T47D (cell line): Measurements from ENCODE around the gene NAT9.

Experiments used
- DNase-seq, 2 experiments: peaks; one replicate each; pipeline versions ENCODE4 v3.0.0 to v3.0.0-alpha.2; 2011 to 2012; ENCODE audit warnings: low read depth in 1 of 2, low spot score in 1 of 2
- JUND ChIP-seq: IDR thresholded peaks from 2 replicates; pipeline ENCODE4 v1.6.1; 2012; ENCODE audit warnings: low read depth
- in situ Hi-C: cut with HindIII; loops from 2 replicates; pipeline ENCODE4 v1.10.0; 2016; ENCODE audit warnings: low sequenced_read_pairs, low pct_unique_long_range_greater_than_20kb

Gene NAT9, protein sequence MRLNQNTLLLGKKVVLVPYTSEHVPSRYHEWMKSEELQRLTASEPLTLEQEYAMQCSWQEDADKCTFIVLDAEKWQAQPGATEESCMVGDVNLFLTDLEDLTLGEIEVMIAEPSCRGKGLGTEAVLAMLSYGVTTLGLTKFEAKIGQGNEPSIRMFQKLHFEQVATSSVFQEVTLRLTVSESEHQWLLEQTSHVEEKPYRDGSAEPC

GRCh38 chr17:74776044-74776962 is at the start of gene NAT9:
Gene NAT9 (minus strand): TSS chr17:74776345. CDS start chr17:74775698, 647 bp downstream.
- no peak for TF ChIP-seq JUND
- DNase-seq = peak; percentile 98 to 99
- in situ Hi-C loops = no loop called here

DNA sequence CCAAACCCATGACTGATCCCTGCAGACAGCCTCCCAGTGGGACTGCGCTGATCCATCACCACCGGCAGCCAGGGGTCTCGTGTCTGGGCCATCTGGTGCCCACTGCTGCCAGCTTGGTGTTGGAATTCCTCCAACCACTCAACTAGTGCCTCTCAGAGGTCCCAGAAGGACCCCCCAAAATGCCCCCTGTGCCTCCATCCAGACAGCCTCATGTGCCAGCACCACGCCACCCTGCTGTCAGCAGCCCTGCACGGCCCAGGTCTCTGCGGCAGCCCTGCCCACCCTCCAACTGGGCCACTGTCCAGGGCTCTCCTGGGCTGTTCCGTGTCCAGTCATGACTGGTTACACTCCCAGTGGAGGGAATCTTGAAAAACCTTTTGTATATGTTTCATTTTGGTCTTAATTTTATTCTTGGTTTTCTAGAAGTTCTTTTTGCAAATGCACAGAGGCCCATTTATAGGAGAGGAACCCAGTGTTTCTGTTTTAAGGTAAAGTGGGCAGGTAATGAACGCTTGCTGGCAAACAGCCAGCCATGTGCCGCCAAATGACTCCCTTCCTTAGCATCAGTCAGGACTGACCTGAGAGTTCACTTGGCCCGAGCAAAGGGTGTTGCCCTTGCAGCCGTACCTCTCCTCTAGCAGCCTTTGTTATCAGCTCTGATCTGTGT is 48.9 kb upstream of the NAT9 start:
- in situ Hi-C loops = no loop called here
- DNase-seq = no peak
- no peak for TF ChIP-seq JUND

GRCh38 chr17:74822939-74823367 is 46.8 kb upstream of the NAT9 start:
- no peak for TF ChIP-seq JUND
- no peak for DNase-seq
- in situ Hi-C loops = no loop called here

GRCh38 chr17:74822335-74822938 is 46.3 kb upstream of the NAT9 start:
- TF ChIP-seq JUND = no peak
- no peak for DNase-seq
- in situ Hi-C loops = no loop called here

DNA sequence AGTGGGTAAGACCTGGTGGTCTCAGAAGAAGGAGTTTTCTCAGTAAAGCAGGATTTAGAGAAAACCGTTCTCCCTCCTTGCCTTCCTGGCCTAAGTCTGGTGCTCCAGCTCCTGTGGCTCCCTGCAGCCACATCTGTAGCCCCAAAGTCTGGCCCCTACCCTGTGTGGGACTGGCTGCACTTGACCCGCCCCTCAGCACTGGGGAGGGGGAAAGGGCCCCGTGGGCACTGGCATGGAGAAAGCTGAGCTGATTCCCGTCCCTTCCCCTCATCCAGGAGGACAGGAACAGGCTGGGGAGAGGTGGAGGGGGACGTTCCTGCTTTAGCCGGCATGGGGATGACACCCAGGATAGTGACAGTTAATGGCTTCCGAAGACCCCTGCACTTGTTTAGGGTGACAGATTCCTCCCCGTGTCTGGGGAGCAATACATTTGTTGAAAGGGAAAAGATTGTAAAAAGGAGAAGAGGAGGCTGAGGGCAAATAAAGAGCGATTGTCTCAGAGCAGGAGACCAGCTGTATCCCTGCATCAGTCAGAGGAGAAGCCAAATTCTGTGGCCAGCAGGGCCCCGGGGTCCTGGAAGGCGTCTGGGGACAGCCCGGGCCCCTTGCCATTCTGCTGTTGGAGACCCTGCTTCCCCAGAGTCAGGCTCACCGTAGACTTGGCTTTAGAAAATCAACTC is 45.6 kb upstream of the NAT9 start:
- no peak for TF ChIP-seq JUND
- in situ Hi-C loops = no loop called here
- DNase-seq = no peak

DNA sequence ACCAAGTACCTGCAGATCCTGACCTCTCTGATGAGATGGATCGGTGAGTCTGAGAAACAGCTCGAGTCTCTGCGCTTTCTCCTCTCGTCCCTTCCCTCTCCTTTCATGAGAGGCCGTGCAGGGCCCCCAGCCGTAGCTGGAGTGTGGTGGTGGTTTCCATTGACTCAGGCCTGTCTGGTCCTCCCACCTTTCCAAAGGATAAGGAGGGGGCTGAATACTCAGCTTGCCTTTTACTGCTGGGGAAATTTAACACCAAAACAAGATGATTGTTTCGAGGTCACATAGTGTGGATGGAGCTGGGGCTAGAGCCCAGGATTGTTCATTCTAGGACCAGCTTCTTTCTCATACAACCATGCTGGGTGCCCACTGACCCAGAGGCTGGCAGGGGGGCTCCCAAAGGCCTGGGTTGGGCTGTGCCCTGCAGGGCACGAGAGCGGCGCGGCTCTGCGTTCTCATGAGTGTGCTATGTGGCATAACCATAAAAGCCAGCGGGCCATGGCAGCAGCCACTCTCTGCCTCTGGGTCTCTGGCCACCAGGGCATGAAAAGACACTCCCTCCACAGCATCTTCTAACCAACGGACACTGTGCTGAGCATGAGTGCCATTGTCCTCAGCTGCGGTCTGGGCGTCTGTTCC is 43.8 kb upstream of the NAT9 start:
- in situ Hi-C loops = no loop called here
- TF ChIP-seq JUND = no peak
- DNase-seq = no peak

GRCh38 chr17:74818291-74818938 is 42.3 kb upstream of the NAT9 start:
- no peak for TF ChIP-seq JUND
- DNase-seq = no peak
- in situ Hi-C loops = no loop called here

- no peak for TF ChIP-seq JUND
- in situ Hi-C loops = no loop called here
- DNase-seq = no peak
Observed at GRCh38 chr17:74816905-74817620, 40.9 kb upstream of the NAT9 start.

- no peak for DNase-seq
- TF ChIP-seq JUND = no peak
- in situ Hi-C loops = no loop called here
Observed at GRCh38 chr17:74815550-74816370, 39.6 kb upstream of the NAT9 start.

DNA sequence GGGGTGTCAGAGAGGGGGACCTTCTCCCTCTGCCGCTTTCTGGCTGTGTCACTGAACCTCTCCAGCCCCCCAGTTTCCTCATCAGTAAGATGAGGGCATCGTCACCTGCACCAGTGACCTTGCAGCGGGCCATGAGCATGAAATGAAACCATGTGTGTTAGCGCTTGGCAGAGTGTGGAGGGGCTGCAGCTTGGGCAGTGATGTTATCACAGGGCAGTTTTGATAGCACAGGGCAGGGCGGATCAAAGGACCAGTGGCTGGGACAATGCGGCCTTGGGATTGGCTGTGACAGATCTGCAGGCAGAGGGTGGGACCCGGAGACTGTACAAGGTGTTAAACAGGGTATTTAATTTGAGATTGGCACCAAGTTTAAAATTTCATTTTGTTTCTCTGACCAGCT is 38.9 kb upstream of the NAT9 start:
- no peak for DNase-seq
- in situ Hi-C loops = no loop called here
- no peak for TF ChIP-seq JUND
